Naive thymus-derived CD4-positive, alpha-beta T cell (primary cell): ENCODE data around the gene TAX1BP1. TPM values are rescaled to one million over a fixed set of nuclear protein-coding genes. Genes with fewer than 3 reads are reported as not detected.

Source experiments
- ATAC-seq: fragments of 150-1000 bp; cut with Tn5 transposase; 2 replicates; pipeline ENCODE4 v1.10.0; 2021; ENCODE audit warnings: mild to moderate bottlenecking, moderate library complexity
- CTCF ChIA-PET: fragments of 350-600 bp; sonication (Branson Sonifier 250); formaldehyde crosslinking; loops from one replicate; lab custom pipeline; 2021; ENCODE audit warnings: antibody characterized with exemption; lab: Charles Lee
- POLR2A ChIA-PET: fragments of 350-600 bp; sonication (Branson Sonifier 250); formaldehyde crosslinking; loops from one replicate; lab custom pipeline; 2021; ENCODE audit warnings: antibody characterized with exemption, inconsistent platforms; lab: Charles Lee
- DNase-seq, 9 donors: peaks; one replicate each; pipeline versions ENCODE4 v3.0.0 to v3.0.0-alpha.2; 2020 to 2022; ENCODE audit warnings: mixed read lengths in 1 of 9
- H3K27ac ChIP-seq: one replicate; pipeline ENCODE4 v1.7.0; 2013; ENCODE audit warnings: mild to moderate bottlenecking, low read depth, low read length, moderate library complexity
- H3K27me3 ChIP-seq, 2 donors: one replicate each; pipeline ENCODE4 v1.7.0; 2013; ENCODE audit warnings: low read length in 2 of 2, mild to moderate bottlenecking in 2 of 2, moderate library complexity in 2 of 2; ENCODE audit not compliant: control insufficient read depth in 2 of 2, insufficient read depth in 2 of 2
- H3K36me3 ChIP-seq, 3 experiments: 1 replicate in 2 of 3; 2 replicates in 1 of 3; pipeline ENCODE4 v1.7.0; 2013; ENCODE audit warnings: low read length in 3 of 3, mild to moderate bottlenecking in 3 of 3, moderate library complexity in 1 of 3; ENCODE audit not compliant: insufficient read depth in 3 of 3, control insufficient read depth in 2 of 3
- H3K4me1 ChIP-seq, 2 donors: one replicate each; pipeline ENCODE4 v1.7.0; 2013; ENCODE audit warnings: low read length in 2 of 2, mild to moderate bottlenecking in 2 of 2, moderate library complexity in 1 of 2; ENCODE audit not compliant: control insufficient read depth in 2 of 2, insufficient read depth in 2 of 2
- H3K4me3 ChIP-seq: 2 replicates; pipeline ENCODE4 v1.7.0; 2013; ENCODE audit warnings: mild to moderate bottlenecking, low read length
- H3K9me3 ChIP-seq, 3 experiments: 1 replicate in 2 of 3; 2 replicates in 1 of 3; pipeline ENCODE4 v1.7.0; 2013; ENCODE audit warnings: low read length in 3 of 3; ENCODE audit not compliant: control insufficient read depth in 2 of 3
- H3K27ac Mint-ChIP-seq, 9 donors: one replicate each; pipeline ENCODE4 v1.8.0; 2020 to 2022; ENCODE audit warnings: mixed read lengths in 9 of 9, mild to moderate bottlenecking in 8 of 9, moderate library complexity in 5 of 9, inconsistent platforms in 2 of 9
- H3K27me3 Mint-ChIP-seq, 5 donors: one replicate each; pipeline ENCODE4 v1.8.0; 2021 to 2022; ENCODE audit warnings: mixed read lengths in 5 of 5, mild to moderate bottlenecking in 1 of 5
- H3K36me3 Mint-ChIP-seq, 5 donors: one replicate each; pipeline ENCODE4 v1.8.0; 2020 to 2022; ENCODE audit warnings: mixed read lengths in 5 of 5, mild to moderate bottlenecking in 3 of 5, inconsistent platforms in 1 of 5
- H3K4me1 Mint-ChIP-seq, 7 donors: one replicate each; pipeline ENCODE4 v1.8.0; 2020 to 2022; ENCODE audit warnings: mixed read lengths in 7 of 7, mild to moderate bottlenecking in 3 of 7, inconsistent platforms in 1 of 7
- H3K4me3 Mint-ChIP-seq, 10 donors: one replicate each; pipeline ENCODE4 v1.8.0; 2020 to 2022; ENCODE audit warnings: mild to moderate bottlenecking in 10 of 10, mixed read lengths in 10 of 10, moderate library complexity in 6 of 10, inconsistent platforms in 2 of 10
- H3K9me3 Mint-ChIP-seq, 11 donors: one replicate each; pipeline ENCODE4 v1.8.0; 2020 to 2022; ENCODE audit warnings: mixed read lengths in 11 of 11, mild to moderate bottlenecking in 4 of 11, inconsistent platforms in 1 of 11, moderate library complexity in 1 of 11
- intact Hi-C, 2 donors: fragments of 100-400 bp; cut with micrococcal nuclease; formaldehyde crosslinking; loops; one replicate each; pipeline ENCODE4 v1.15.1; 2023
- polyA plus RNA-seq, 2 donors: library from polyadenylated mRNA; unstranded; fragments of 300-500 nt; fragmentation: Illumina TruSeq; gene quantifications; one replicate each; pipeline ENCODE4 v1.2.3, GENCODE V29; 2021
- total RNA-seq, 6 experiments: library from RNA in 5 of 6; stranded (reverse) in 5 of 6; gene quantifications; 1 replicate in 5 of 6; 2 replicates in 1 of 6; pipeline ENCODE4 v1.2.3 and lab custom pipeline; 2021 to 2026

The TAX1BP1 gene
- total and polyA plus RNA-seq, 7 experiments from 2014 or later, result 69.4 to 112 (median 109) TPM

GRCh38 chr7:27751888-27752660, 12.1 kb downstream of the TAX1BP1 start:
- Mint-ChIP-seq H3K27me3 (no peaks in the 10 kb centered on the region), H3K27ac (peak overlapping the region in 2 of 9 donors; percentile 18 to 55), H3K36me3 (peaks cover 6 to 75% (median 34%) of the 10 kb centered on the region in 5 donors), H3K9me3 (no peaks in the 10 kb centered on the region), H3K4me1 (peaks cover 13 to 86% (median 68%) of the 10 kb centered on the region in 7 donors), H3K4me3 (no peak overlapping the region)
- H3K27me3 ChIP-seq, result no peaks in the 10 kb centered on the region
- ChIA-PET POLR2A (no interaction called here), CTCF (no interaction called here)
- no peak for ATAC-seq
- intact Hi-C loops, result loop anchor here in 1 of 2 donors (1.0 kb wide), 1 partner anchor 7 kb away; no protein-coding TSS in a partner anchor
- no peak overlapping the region for H3K4me3 ChIP-seq
- no peak for DNase-seq
- peaks cover 18 to 48% (median 19%) of the 10 kb centered on the region in 3 experiments for H3K36me3 ChIP-seq
- no peaks in the 10 kb centered on the region for H3K9me3 ChIP-seq
- peaks cover 0 to 4% of the 10 kb centered on the region in 2 donors for H3K4me1 ChIP-seq
- H3K27ac ChIP-seq, result no peak overlapping the region

- H3K36me3 Mint-ChIP-seq, result peaks cover 11 to 78% (median 43%) of the 10 kb centered on the region in 5 donors
- H3K27ac Mint-ChIP-seq, result no peak overlapping the region
Observed at GRCh38 chr7:27753863-27754262, 13.9 kb downstream of the TAX1BP1 start.

GRCh38 chr7:27756298-27756697, 16.3 kb downstream of the TAX1BP1 start:
- peaks cover 4 to 20% (median 9%) of the 10 kb centered on the region in 3 experiments for H3K36me3 ChIP-seq
- H3K4me3 ChIP-seq, result no peak overlapping the region
- intact Hi-C loops, result loop anchor here in 1 of 2 donors (5.0 kb wide), 1 partner anchor 51 kb away; no protein-coding TSS in a partner anchor
- H3K27ac Mint-ChIP-seq, result peak overlapping the region in 1 of 9 donors; percentile 51
- no peaks in the 10 kb centered on the region for H3K9me3 ChIP-seq
- H3K9me3 Mint-ChIP-seq, result peaks cover 0 to 2% (median under 1%) of the 10 kb centered on the region in 11 donors
- CTCF ChIA-PET, result no interaction called here
- H3K27me3 ChIP-seq, result no peaks in the 10 kb centered on the region
- H3K36me3 Mint-ChIP-seq, result peaks cover 6 to 65% (median 35%) of the 10 kb centered on the region in 5 donors
- peaks cover 0 to 4% of the 10 kb centered on the region in 2 donors for H3K4me1 ChIP-seq
- POLR2A ChIA-PET, result no interaction called here
- H3K27me3 Mint-ChIP-seq, result no peaks in the 10 kb centered on the region
- DNase-seq (no peak), ATAC-seq (no peak)
- H3K4me3 Mint-ChIP-seq, result no peak overlapping the region
- peaks cover 12 to 69% (median 50%) of the 10 kb centered on the region in 7 donors for H3K4me1 Mint-ChIP-seq
- H3K27ac ChIP-seq, result no peak overlapping the region

More at GRCh38 chr7:27753863-27754262, 13.9 kb downstream of the TAX1BP1 start:
- DNase-seq (no peak), ATAC-seq (no peak)
- intact Hi-C loops, result no loop called here
- no peak overlapping the region for H3K4me3 ChIP-seq
- no peak overlapping the region for H3K27ac ChIP-seq
- POLR2A ChIA-PET, result no interaction called here
- no peak overlapping the region for H3K4me3 Mint-ChIP-seq
- H3K27me3 Mint-ChIP-seq, result no peaks in the 10 kb centered on the region
- peaks cover 12 to 87% (median 63%) of the 10 kb centered on the region in 7 donors for H3K4me1 Mint-ChIP-seq
- peaks cover 14 to 43% (median 15%) of the 10 kb centered on the region in 3 experiments for H3K36me3 ChIP-seq
- H3K27me3 ChIP-seq, result no peaks in the 10 kb centered on the region
- no peaks in the 10 kb centered on the region for H3K9me3 ChIP-seq
- peaks cover 0 to 2% (median 0%) of the 10 kb centered on the region in 11 donors for H3K9me3 Mint-ChIP-seq
- H3K4me1 ChIP-seq, result peaks cover 0 to 4% of the 10 kb centered on the region in 2 donors
- CTCF ChIA-PET, result no interaction called here

GRCh38 chr7:27759491-27759890, 19.5 kb downstream of the TAX1BP1 start:
- no peak overlapping the region for H3K27ac Mint-ChIP-seq
- peaks cover 0 to 6% (median 1%) of the 10 kb centered on the region in 11 donors for H3K9me3 Mint-ChIP-seq
- no peak for ATAC-seq

GRCh38 chr7:27762062-27762461, 22.1 kb downstream of the TAX1BP1 start:
- intact Hi-C loops, result no loop called here
- no peaks in the 10 kb centered on the region for H3K4me1 ChIP-seq
- H3K36me3 Mint-ChIP-seq, result peaks cover 13 to 42% (median 37%) of the 10 kb centered on the region in 5 donors
- peaks cover 10 to 62% (median 47%) of the 10 kb centered on the region in 7 donors for H3K4me1 Mint-ChIP-seq
- H3K4me3 ChIP-seq, result no peak overlapping the region
- DNase-seq (no peak), ATAC-seq (no peak)
- H3K27me3 Mint-ChIP-seq, result no peaks in the 10 kb centered on the region
- H3K9me3 ChIP-seq, result no peaks in the 10 kb centered on the region
- H3K4me3 Mint-ChIP-seq, result no peak overlapping the region
- POLR2A ChIA-PET, result no interaction called here
- H3K36me3 ChIP-seq, result peaks cover 1 to 12% (median 7%) of the 10 kb centered on the region in 3 experiments
- H3K27ac Mint-ChIP-seq, result no peak overlapping the region
- peaks cover 0 to 6% (median 1%) of the 10 kb centered on the region in 11 donors for H3K9me3 Mint-ChIP-seq
- H3K27me3 ChIP-seq, result no peaks in the 10 kb centered on the region
- no peak overlapping the region for H3K27ac ChIP-seq
- CTCF ChIA-PET, result interaction anchor here (1.8 kb wide), 1 partner anchor 118 kb away, joined by 3 read pairs; no protein-coding TSS in a partner anchor

More at GRCh38 chr7:27759491-27759890, 19.5 kb downstream of the TAX1BP1 start:
- peaks cover 0 to 4% of the 10 kb centered on the region in 2 donors for H3K4me1 ChIP-seq
- peaks cover 9 to 51% (median 35%) of the 10 kb centered on the region in 5 donors for H3K36me3 Mint-ChIP-seq
- CTCF ChIA-PET, result no interaction called here
- H3K27me3 ChIP-seq, result no peaks in the 10 kb centered on the region
- peaks cover 16 to 70% (median 52%) of the 10 kb centered on the region in 7 donors for H3K4me1 Mint-ChIP-seq
- no peak overlapping the region for H3K4me3 Mint-ChIP-seq
- H3K27ac ChIP-seq, result no peak overlapping the region
- peaks cover 5 to 17% (median 7%) of the 10 kb centered on the region in 3 experiments for H3K36me3 ChIP-seq
- no peaks in the 10 kb centered on the region for H3K27me3 Mint-ChIP-seq
- no peak overlapping the region for H3K4me3 ChIP-seq
- POLR2A ChIA-PET, result no interaction called here
- no peak for DNase-seq
- intact Hi-C loops, result loop anchor here in 1 of 2 donors (1.0 to 5.0 kb wide), 2 partner anchors 8 to 48 kb away; no protein-coding TSS in a partner anchor
- H3K9me3 ChIP-seq, result no peaks in the 10 kb centered on the region

- DNase-seq, result no peak
- Histone ChIP-seq H3K27me3 (no peaks in the 10 kb centered on the region), H3K27ac (no peak overlapping the region), H3K4me1 (no peaks in the 10 kb centered on the region), H3K36me3 (peaks cover 0 to 12% (median 7%) of the 10 kb centered on the region in 3 experiments), H3K4me3 (no peak overlapping the region), H3K9me3 (no peaks in the 10 kb centered on the region)
- H3K36me3 Mint-ChIP-seq, result peaks cover 9 to 35% (median 27%) of the 10 kb centered on the region in 5 donors
- intact Hi-C loops, result loop anchor here in 1 of 2 donors (2.0 kb wide), 1 partner anchor 15 kb away; no protein-coding TSS in a partner anchor
- H3K9me3 Mint-ChIP-seq, result peaks cover 0 to 6% (median 0%) of the 10 kb centered on the region in 11 donors
- no peak for ATAC-seq
- H3K4me3 Mint-ChIP-seq, result peak overlapping the region in 1 of 10 donors; percentile 7
- CTCF ChIA-PET, result interaction anchor here (0.6 to 1.8 kb wide), 3 partner anchors 10 to 210 kb away, joined by 3 to 4 read pairs (median 4); no protein-coding TSS in a partner anchor
- no peaks in the 10 kb centered on the region for H3K27me3 Mint-ChIP-seq
- POLR2A ChIA-PET, result interaction anchor here (1.1 kb wide), 1 partner anchor 13 kb away, joined by 3 read pairs; no protein-coding TSS in a partner anchor
- peak overlapping the region in 2 of 9 donors; percentile 6 to 40 for H3K27ac Mint-ChIP-seq
- peaks cover 4 to 56% (median 45%) of the 10 kb centered on the region in 7 donors for H3K4me1 Mint-ChIP-seq
Observed at GRCh38 chr7:27763983-27764508, 24.1 kb downstream of the TAX1BP1 start.
